PFSK-1 (cell line): ENCODE measurements around the gene FRMPD4.

Source experiments
- POLR2AphosphoS5 ChIP-seq: IDR thresholded peaks from 2 replicates; pipeline ENCODE4 v1.6.1; 2012; ENCODE audit warnings: low read depth, mild to moderate bottlenecking, control low read depth, low read length, moderate library complexity
- TAF1 ChIP-seq: IDR thresholded peaks from 2 replicates; pipeline ENCODE4 v1.6.1; 2012; ENCODE audit warnings: low read length, control low read depth, borderline replicate concordance; ENCODE audit not compliant: insufficient read depth

- TF ChIP-seq POLR2AphosphoS5 (no peak), TAF1 (no peak)
Measured at GRCh38 chrX:12206413-12206812, 68.1 kb downstream of the FRMPD4 start.
